Measurements from ENCODE around the gene PARVG.

The PARVG gene

DNA sequence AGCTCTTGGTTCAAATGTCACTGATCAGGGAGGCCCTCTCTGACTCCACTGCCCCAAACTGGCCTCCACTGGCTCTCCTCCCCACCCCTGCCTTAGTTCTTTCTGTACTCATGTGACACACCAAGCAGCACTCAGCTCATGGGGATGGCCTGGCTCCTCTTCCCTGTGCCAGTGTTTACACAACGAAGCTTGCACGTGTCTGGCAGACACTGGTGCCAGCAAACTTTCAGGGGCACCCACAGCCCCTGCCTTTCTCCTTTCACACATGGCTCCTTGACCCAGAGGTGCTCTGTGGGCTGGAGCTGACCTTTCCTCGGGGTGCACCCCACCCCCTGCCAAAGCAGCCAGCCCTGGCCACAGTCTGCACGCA lies 37.6 kb upstream of the PARVG start:
- no peaks in the 10 kb centered on the region for H3K4me1 ChIP-seq
- H3K4me3 ChIP-seq (ENCODE audit: low read depth, low read length): no peak overlapping the region
- H3K9me3 ChIP-seq: peaks cover 1% of the 10 kb centered on the region; the same call in 1 of the 2 replicates

DNA sequence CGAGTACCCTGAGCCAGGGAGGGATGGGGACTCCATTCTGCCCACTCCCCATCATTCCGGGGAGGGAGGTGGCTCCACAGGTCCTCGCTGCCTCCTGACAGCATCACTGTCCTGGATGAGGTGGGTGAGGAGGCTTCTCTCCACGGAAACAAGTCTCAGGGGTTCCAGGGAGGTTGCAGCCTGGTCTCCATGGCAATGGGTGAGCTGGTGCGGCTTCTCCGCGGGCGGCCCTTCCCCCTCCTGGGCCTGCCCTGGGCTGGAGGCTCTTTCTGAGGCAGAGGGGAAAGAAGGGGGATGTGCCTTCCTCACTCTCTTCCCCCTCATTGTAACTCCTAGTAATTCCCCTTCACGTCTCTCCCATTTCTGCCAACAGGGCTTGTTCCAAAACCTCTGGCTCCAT lies 37.1 kb upstream of the PARVG start:
- no peaks in the 10 kb centered on the region for H3K27me3 ChIP-seq
- TF ChIP-seq, protein P1, sequence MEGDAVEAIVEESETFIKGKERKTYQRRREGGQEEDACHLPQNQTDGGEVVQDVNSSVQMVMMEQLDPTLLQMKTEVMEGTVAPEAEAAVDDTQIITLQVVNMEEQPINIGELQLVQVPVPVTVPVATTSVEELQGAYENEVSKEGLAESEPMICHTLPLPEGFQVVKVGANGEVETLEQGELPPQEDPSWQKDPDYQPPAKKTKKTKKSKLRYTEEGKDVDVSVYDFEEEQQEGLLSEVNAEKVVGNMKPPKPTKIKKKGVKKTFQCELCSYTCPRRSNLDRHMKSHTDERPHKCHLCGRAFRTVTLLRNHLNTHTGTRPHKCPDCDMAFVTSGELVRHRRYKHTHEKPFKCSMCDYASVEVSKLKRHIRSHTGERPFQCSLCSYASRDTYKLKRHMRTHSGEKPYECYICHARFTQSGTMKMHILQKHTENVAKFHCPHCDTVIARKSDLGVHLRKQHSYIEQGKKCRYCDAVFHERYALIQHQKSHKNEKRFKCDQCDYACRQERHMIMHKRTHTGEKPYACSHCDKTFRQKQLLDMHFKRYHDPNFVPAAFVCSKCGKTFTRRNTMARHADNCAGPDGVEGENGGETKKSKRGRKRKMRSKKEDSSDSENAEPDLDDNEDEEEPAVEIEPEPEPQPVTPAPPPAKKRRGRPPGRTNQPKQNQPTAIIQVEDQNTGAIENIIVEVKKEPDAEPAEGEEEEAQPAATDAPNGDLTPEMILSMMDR (IDR thresholded peaks at IDR 0.05; ENCODE audit: low read depth, low read length): no peak
- H3K4me1 ChIP-seq: no peaks in the 10 kb centered on the region
- H3K4me3 ChIP-seq (ENCODE audit: low read depth, low read length): no peak overlapping the region
- H3K36me3 ChIP-seq: no peaks in the 10 kb centered on the region
- no peak for DNase-seq
- no peaks in the 10 kb centered on the region for H3K9me3 ChIP-seq

More for the DNA sequence above, 37.6 kb upstream of the PARVG start:
- TF ChIP-seq, protein P1 (IDR thresholded peaks at IDR 0.05; ENCODE audit: low read depth, low read length): no peak
- Histone ChIP-seq H3K27me3 (no peaks in the 10 kb centered on the region), H3K36me3 (no peaks in the 10 kb centered on the region)
- no peak for DNase-seq

DNA sequence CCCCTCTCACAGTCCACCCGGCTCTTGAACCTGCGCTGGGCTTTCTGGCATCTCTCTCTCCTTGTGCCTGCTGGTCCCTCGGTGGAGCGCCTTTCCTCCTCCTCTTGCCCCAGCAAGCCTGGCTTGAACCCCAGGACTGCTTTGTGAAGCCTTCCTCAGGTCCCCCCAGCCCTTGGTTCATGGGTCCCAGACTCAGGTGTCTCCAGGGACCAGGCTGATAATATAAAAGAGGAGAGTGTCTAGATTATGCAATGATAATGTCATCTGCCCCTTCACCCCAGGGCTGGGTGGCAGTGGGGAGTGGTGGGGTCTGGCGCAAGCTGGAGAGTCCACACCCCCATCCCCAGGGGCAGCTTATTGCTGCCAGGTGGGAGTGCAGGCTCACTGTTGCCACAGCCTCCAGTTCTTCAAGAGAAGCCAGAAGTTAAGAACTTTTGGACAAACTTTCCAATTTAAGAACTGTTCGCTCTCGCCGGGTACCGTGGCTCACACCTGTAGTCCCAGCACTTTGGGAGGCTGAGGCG lies 36.6 kb upstream of the PARVG start:
- H3K4me1 ChIP-seq: no peaks in the 10 kb centered on the region
- TF ChIP-seq, protein P1 (IDR thresholded peaks at IDR 0.05; ENCODE audit: low read depth, low read length): no peak
- H3K9me3 ChIP-seq: no peaks in the 10 kb centered on the region
- H3K4me3 ChIP-seq (ENCODE audit: low read depth, low read length): no peak overlapping the region
- no peaks in the 10 kb centered on the region for H3K27me3 ChIP-seq
- DNase-seq: no peak
- H3K36me3 ChIP-seq: no peaks in the 10 kb centered on the region

DNA sequence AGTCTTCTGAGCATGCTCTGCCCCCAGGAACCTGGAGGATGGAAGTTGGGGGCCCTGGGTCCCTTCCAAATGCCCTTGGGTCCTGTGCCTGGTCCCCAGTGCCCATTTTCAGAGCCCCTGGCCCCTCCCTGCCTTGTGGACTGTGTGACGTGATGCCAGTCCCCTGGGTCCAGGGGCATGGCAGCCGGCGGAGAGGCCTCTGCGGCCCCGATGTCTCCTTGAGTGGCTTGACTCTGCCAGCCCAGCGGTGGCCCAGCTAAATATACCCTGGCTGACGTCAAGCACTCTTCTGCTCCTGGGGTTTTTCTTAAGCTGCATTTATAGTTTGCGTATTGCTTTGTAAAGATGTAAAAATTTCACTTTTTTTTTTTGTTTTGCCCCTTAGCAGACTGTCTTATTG lies 35.2 kb upstream of the PARVG start:
- DNase-seq: no peak
- H3K4me3 ChIP-seq (ENCODE audit: low read depth, low read length): no peak overlapping the region
- no peaks in the 10 kb centered on the region for H3K36me3 ChIP-seq
- H3K4me1 ChIP-seq: no peaks in the 10 kb centered on the region
- TF ChIP-seq, protein P1 (IDR thresholded peaks at IDR 0.05; ENCODE audit: low read depth, low read length): no peak
- no peaks in the 10 kb centered on the region for H3K27me3 ChIP-seq
- H3K9me3 ChIP-seq: no peaks in the 10 kb centered on the region

DNA sequence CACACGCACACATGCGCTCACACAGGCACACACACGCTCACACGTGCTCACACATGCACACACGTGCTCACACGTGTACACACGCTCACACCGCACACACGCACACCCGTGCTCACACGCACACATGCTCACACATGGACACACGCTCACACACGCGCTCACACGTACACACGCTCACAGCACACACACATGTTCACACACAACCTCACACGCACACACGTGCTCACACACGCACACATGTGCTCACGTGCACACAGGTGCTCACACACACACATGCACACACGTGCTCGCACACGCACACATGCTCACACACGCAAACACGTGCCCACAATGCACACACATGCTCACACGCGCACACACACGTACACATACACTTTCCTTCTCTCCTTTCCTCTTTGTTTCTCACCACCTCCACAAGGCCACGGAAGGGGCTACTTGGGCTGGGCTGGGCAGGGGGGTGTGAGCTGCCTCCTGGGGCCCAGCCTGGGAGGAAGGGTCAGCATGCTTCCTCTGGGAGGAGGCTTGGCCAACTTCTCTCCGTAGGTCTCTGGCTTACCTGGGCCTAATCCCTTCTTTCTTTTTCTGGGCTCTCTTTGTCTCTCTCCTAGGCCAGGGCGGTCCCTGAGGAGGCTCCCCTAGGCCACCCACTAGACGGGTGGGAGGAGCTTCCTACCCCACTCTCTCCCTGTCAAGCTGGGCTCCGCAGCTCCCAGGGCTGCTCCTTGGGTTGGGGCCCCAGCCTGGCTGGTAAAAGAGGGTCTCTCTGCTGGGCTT lies 34.5 kb upstream of the PARVG start:
- Histone ChIP-seq H3K36me3 (no peaks in the 10 kb centered on the region), H3K4me3 (ENCODE audit: low read depth, low read length) (no peak overlapping the region), H3K9me3 (no peaks in the 10 kb centered on the region), H3K4me1 (no peaks in the 10 kb centered on the region), H3K27me3 (no peaks in the 10 kb centered on the region)
- TF ChIP-seq, protein P1 (IDR thresholded peaks at IDR 0.05; ENCODE audit: low read depth, low read length): no peak
- no peak for DNase-seq

DNA sequence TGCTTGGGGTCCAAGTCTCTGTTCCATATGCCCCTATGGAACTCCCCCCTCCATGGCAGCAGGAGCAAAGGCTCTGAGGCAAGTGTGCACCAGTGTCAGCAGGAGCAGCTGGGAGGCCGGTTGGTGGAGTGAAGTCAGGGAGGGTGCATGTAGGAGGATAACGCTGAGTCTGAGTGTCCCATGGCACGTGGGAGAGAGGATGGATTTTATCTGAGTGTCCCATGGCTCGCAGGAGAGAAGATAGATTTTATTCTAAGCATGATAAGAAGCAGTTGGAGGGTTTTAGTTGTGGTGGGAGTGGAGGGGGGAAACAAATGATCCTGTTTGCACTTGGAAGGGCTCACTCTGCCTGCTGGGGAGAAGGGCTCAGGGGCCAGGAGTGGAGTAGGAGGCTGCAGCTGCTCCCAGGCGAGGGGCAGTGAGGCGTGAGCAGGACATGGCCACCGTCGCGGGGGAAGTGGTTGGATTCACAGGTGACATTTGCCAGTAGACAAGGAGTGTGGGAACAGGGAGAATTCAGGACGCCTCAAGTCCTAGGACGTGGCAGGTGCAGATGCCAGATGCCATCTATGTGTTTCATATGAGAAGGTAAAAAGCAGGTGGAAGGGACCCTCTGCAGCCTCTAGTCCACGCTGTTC lies 33.6 kb upstream of the PARVG start:
- TF ChIP-seq, protein P1 (IDR thresholded peaks at IDR 0.05; ENCODE audit: low read depth, low read length): no peak
- H3K36me3 ChIP-seq: no peaks in the 10 kb centered on the region
- no peaks in the 10 kb centered on the region for H3K27me3 ChIP-seq
- no peaks in the 10 kb centered on the region for H3K9me3 ChIP-seq
- no peak overlapping the region for H3K4me3 ChIP-seq (ENCODE audit: low read depth, low read length)
- DNase-seq: no peak
- H3K4me1 ChIP-seq: no peaks in the 10 kb centered on the region

All from BE2C (cell line).